Stimulated activated CD4-positive, alpha-beta T cell treated with anti-CD3 and anti-CD28 coated beads, Interleukin-12 subunit alpha, Interleukin-12 subunit beta, amount 100 ng/mL, for 4 hours (primary cell): ENCODE measurements around the gene SPATA12.
"Not testable (repeated sequence)": the region's sequence is repeated elsewhere in the genome, so short reads cannot be mapped to it uniquely, and the experiment has no call there.

Source experiments
- DNase-seq: peaks from one replicate; pipeline ENCODE4 v3.0.0-alpha.2; 2020

SPATA12 gene

DNA sequence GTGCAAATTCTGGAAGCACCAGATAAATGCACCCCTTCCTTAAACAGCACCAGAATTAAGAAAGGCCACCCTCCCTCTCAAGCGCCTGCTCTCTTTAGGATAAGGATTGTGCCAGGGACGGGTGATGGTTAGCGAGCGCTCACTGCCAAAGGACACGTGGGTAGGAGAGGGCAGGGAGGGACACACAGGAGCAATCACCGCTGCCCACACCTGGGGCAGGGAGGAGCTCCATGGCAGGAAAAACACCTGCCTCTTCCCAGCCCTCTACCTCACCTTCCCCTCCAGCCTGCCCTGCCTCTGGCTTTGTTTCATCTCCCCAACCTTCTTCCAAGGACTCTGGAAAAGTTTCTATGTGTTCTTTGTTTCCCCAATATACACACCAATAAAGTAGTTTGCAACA lies 7.3 kb upstream of the SPATA12 start:
- DNase-seq: no peak

DNA sequence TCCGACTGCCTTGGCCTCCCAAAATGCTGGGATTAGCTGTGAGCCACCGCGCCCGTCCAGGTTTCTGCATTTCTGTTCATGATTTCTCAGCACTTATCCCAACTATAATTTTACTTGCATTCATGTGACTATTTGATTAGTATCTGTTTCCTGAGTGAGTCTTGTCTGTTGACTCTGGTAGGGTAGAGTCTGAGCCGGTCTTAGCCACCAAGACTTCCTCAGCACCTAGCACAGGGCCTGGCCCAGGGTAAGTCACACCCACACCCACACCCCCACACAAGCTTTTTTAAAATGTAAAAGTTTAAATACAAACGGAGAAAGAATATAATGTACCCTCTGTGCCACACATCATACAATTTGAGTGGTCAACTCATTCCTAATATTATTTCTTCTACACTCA lies 3.1 kb upstream of the SPATA12 start:
- DNase-seq: no peak

GRCh38 chr3:57059411-57059810 lies 1.1 kb upstream of the SPATA12 start:
- DNase-seq: no peak

DNA sequence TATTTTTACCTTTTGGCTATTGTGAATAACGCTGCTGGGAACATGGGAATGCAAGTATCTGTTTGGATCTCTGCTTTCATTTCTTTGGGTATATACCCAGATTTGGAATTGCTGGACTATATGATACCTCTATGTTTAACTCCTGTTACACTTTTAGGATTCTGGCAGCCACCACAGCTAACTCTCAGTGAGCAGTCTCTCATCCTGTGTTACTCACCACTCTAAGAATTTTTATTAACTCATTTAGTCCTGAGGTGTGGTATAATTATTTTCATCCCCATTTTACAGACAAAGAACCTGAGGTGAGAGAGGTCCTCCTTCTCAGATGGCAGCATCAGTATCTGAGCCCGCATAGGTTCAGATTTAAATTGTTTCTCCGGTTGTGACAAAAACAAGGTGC lies 1.1 kb downstream of the SPATA12 start:
- no peak for DNase-seq

DNA sequence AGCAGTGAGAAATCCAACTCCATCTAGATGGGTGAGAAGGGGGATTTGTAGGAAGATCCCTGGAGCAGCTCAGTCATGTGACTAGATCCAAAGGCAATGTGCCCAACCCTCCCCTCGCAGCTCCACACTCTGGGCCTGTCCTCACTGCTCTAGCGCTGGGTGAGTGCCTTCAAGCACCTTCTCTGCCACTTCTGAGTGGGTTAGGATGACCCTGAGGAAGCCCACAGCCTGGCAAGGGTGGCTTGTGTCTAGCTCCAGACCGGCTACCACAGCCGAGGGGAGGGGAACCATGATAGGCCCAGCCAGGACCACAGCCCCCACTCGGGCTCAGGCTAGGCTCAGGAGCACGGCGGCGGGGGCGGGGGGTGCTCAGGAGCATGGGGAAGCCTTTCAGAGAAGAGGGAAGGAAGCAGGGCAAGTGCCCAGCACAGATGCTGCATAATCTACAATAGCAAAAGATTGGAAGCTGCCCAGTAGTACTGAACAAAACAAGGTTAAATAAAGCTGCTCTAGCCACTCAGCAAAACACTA lies 1.7 kb downstream of the SPATA12 start:
- no peak for DNase-seq

DNA sequence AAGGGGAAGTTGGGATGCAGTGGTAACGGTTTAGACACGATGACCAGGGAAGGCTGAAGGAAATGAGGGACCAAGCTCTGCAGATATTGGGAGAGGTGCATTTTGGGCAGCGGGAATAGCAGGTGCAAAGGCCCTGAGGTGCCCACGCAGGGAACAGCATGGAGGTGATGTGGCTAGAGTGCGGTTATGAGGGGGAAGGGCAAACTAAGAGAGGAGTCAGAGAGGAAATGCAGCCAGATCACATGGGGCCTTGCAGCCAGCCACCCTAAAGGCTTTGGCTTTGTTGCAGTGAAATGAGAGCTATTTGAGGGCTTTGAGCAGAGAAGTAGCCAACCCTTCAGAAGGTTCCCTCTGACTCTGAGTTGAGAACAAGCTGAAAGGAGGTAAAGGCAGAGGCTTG lies 2.6 kb downstream of the SPATA12 start:
- no peak for DNase-seq

GRCh38 chr3:57064001-57064400 lies 3.5 kb downstream of the SPATA12 start:
- no peak for DNase-seq

DNA sequence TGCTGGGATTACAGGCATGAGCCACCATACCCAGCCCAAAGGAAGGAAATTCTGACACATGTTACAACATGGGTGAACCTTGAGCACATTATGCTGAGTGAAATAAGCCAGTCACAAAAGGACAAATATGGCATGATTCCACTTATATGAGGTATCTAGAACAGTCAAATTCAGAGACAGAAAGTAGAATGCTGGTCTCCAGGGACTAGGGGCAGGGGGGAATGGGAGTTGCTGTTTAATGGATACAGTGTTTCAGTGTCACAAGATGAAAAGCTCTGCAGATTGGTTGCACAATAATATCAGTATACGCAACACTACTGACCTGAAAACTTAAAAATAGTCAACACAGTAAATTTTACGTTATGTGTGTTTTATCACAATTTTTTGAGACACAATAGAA lies 4.1 kb downstream of the SPATA12 start:
- DNase-seq: no peak

GRCh38 chr3:57065588-57065987 lies 5.1 kb downstream of the SPATA12 start:
- no peak for DNase-seq

DNA sequence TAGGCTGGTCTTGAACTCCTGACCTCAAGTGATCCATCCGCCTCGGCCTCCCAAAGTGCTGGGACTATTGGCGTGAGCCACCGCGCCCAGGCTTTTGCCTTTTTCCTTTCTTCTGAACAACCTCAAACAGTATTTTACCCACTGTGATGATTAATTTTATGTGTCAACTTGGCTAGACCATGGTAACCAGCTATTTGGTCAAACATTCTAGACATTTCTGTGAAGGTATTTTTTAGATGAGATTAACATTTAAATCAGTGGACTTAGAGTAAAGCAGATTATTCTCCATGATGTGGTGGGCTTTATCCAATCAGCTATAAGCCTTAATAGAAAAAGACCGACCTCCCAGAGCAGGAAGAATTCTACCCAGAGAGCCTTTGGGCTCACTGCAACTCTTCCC lies 6.0 kb downstream of the SPATA12 start:
- DNase-seq: no peak

- no peak for DNase-seq
Observed at GRCh38 chr3:57068437-57069089, 8.1 kb downstream of the SPATA12 start.

DNA sequence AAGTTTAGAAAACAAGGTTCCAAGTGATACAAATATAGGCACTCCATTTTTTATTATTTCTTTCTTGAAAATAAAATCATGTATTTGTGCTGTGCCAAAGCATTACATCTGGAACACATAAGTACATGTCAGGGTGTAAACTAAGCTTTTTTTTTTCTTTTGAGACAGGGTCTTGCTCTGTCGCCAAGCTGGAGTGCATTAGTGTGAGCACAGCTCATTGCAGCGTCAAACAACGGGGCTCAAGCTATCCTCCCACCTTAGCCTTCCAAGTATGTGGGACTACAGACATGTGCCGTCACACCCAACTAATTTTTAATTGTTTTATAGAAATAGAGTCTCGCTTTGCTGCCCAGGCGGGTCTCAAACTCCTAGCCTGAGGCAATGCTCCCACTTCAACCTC lies 9.0 kb downstream of the SPATA12 start:
- DNase-seq: no peak

GRCh38 chr3:57073628-57074027 lies 13.2 kb downstream of the SPATA12 start:
- DNase-seq: no peak

- DNase-seq: no peak
Observed at GRCh38 chr3:57074135-57074534, 13.7 kb downstream of the SPATA12 start.

GRCh38 chr3:57076422-57076951 lies 16.0 kb downstream of the SPATA12 start:
- no peak for DNase-seq

- DNase-seq: no peak
Observed at GRCh38 chr3:57077630-57078343, 17.3 kb downstream of the SPATA12 start.

DNA sequence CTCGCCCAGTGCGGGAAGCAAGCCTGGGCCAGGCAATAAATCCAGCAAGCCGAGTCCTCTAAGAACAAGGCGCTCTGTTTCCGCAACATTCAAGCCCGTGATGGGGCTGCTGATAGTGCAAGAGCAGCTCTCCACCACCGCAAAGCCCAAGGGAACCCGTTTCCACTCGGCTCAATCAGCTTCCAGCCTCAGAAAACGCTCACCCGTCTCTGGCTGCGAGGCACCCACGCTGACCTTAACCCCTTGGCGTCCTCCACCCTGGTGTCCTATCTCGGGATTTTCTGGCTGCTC lies 17.8 kb downstream of the SPATA12 start:
- peak; percentile 8 for DNase-seq

- DNase-seq: peak; percentile 5
Observed at GRCh38 chr3:57078635-57079473, 18.4 kb downstream of the SPATA12 start.

GRCh38 chr3:57079474-57079831 lies 19.0 kb downstream of the SPATA12 start:
- DNase-seq: no peak

- DNase-seq: no peak
Observed at GRCh38 chr3:57080171-57080570, 19.7 kb downstream of the SPATA12 start.

GRCh38 chr3:57081173-57081572 lies 20.7 kb downstream of the SPATA12 start:
- no peak for DNase-seq

- no peak for DNase-seq
Observed at GRCh38 chr3:57082481-57082880, 22.0 kb downstream of the SPATA12 start.

DNA sequence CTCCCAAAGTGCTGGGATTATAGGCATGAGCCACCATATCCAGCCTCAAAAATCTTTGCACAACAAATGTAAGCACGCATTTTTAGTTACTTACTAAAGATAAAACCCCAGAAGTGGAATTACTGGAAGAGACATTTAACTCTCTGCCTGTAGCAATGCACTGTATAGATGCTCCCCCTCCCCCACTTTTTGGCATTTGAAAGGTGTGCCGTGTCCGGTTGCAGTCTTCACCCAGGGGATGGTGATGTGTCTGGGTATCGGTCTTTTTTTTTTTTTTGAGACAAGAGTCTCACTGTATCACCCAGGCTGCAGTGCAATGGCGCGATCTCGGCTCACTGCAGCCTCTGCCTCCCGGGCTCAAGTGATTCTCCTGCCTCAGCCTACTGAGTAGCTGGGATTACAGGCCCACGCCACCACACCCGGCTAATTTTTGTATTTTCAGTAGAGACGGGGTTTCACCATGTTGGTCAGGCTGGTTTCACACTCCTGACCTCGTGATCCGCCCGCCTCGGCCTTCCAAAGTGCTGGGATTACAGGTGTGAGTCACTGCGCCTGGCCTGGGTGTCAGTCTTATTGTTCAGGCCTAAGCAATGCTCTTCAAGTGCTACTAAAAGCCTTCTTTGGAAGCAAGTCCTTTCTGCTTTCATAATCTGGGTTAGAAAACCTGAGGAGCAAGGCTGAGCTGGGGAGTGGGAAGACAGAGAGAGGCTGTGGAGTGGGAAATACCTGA lies 23.0 kb downstream of the SPATA12 start:
- not testable (repeated sequence) for DNase-seq
